ENCODE results near the gene GIMD1.
"Not testable (repeated sequence)": the region's sequence is repeated elsewhere in the genome, so short reads cannot be mapped to it uniquely, and the experiment has no call there.

GRCh38 chr4:106321814-106322213 is 46.8 kb downstream of the GIMD1 start:
- not testable (repeated sequence) for TF ChIP-seq SUZ12 (IDR thresholded peaks at IDR 0.05; ENCODE audit: extremely low read depth, insufficient read depth, insufficient read length); YY1 (IDR thresholded peaks at IDR 0.05; ENCODE audit: insufficient read depth, insufficient read length); ZNF274 (IDR thresholded peaks at IDR 0.05; ENCODE audit: low read depth, low read length)

Measured in NT2/D1 (cell line).